IPS-NIHi7 (cell line): Measurements from ENCODE around the gene TPX2.

Experiments
- DNase-seq: peaks from one replicate; pipeline ENCODE4 v3.0.0; 2012; ENCODE audit warnings: mixed read lengths; ENCODE audit errors: extremely low spot score

The TPX2 gene, protein sequence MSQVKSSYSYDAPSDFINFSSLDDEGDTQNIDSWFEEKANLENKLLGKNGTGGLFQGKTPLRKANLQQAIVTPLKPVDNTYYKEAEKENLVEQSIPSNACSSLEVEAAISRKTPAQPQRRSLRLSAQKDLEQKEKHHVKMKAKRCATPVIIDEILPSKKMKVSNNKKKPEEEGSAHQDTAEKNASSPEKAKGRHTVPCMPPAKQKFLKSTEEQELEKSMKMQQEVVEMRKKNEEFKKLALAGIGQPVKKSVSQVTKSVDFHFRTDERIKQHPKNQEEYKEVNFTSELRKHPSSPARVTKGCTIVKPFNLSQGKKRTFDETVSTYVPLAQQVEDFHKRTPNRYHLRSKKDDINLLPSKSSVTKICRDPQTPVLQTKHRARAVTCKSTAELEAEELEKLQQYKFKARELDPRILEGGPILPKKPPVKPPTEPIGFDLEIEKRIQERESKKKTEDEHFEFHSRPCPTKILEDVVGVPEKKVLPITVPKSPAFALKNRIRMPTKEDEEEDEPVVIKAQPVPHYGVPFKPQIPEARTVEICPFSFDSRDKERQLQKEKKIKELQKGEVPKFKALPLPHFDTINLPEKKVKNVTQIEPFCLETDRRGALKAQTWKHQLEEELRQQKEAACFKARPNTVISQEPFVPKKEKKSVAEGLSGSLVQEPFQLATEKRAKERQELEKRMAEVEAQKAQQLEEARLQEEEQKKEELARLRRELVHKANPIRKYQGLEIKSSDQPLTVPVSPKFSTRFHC

DNA sequence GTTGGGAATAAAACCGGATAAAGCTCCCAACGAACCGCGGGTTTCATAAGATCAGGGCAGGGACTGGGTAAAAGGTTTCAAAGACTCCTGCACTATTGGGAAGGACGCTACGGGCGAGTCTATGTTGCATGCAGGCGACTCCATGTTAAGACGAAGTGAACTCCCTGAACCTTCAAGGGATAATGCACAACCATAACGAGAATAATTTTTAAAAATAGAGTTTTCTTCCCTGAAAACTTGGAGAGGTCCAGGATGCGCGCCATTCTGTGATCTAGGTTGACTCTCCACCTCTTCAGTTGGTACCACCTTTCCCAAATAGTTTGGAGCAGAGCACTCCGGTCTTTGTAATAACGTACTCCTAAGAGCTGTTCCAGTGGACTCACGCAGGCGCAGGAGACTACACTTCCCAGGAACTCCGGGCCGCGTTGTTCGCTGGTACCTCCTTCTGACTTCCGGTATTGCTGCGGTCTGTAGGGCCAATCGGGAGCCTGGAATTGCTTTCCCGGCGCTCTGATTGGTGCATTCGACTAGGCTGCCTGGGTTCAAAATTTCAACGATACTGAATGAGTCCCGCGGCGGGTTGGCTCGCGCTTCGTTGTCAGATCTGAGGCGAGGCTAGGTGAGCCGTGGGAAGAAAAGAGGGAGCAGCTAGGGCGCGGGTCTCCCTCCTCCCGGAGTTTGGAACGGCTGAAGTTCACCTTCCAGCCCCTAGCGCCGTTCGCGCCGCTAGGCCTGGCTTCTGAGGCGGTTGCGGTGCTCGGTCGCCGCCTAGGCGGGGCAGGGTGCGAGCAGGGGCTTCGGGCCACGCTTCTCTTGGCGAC lies at the start of gene TPX2:
Gene TPX2 (plus strand): TSS at position 562 of the 821 bp plus-strand sequence. CDS start 18,187 bp downstream, outside the sequence.
- DNase-seq: peak; percentile 99

- DNase-seq: no peak
These were observed 48.9 kb upstream of the TPX2 start for GRCh38 chr20:31690124-31690666.

DNA sequence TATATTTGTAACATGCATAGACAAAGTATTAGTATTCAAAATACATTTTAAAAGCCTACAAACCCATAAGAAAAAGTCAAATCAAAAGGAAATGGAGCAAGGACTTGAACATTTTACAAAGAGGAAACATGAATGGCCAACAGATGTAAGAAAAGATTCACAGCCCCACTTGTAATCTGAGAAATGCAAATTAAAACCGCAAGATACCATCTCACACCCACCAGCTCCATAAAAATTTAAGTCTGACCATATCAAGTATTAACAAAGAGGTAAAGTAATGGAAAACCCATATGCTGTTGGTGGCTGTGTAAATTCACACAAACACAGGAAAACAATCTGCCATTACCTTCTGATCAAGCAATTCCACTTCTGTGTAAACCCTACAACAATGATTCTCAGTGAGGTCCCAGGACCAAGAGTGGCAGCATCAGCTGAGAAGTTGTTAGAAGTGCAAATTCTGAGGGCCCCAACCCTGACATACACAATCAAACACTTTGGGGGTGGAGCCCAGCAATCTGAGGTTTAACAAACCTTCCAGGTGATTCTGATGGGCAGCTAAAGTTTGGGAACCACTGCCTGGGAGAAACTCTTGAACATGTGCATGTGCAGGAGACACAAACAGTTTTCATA lies 47.3 kb upstream of the TPX2 start:
- peak; percentile 17 for DNase-seq

DNA sequence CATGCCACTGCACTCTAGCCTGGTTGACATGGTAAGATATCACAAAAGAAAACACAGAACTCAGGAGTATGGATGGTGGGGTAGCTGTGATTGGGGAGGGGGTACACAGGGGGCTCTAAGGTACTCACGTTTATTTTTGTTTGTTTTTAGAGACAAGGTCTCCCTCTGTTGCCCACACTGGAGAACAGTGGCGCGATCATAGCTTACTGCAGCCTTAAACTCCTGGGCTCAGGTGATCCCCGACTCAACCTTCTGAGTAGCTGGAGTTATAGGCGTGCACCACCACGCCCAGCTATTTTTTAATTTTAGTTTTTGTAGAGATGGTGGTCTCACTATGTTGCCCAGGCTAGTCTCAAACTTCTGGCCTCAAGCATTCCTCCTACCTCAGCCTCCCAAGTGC lies 45.7 kb upstream of the TPX2 start:
- DNase-seq: no peak

DNA sequence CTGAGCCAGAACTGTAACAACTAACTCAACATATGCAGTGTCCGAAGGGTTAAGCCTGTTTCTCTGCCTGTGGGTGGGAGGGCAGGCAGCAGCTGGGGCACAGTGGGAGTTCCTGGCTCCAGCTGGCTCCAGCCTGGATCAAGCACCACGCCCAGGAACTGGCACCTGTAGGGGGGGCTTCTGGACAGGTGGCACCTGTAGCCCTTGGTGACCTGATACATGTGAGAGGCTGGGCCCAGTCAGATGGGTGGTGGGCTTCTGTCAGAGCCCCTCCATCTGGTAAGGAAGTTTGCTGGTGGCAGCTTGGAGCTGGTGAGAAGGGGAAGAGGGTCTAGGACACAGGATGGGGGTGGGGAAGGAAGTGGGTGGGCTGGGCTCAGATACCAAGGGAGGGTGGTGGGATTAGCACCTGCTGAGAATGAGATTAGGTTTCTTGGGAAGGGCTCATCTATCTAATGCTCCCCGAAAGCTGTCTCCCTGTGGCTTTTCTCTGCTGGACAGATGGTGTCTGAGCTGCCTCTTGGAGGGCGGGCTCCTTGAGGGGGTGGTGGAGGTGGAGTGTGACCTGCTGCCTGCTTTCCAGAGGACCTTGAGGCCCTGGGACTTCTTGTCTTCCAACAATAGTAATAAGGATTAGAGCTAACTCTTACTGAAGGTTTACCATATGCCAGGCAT lies 45.0 kb upstream of the TPX2 start:
- DNase-seq: peak; percentile 53

DNA sequence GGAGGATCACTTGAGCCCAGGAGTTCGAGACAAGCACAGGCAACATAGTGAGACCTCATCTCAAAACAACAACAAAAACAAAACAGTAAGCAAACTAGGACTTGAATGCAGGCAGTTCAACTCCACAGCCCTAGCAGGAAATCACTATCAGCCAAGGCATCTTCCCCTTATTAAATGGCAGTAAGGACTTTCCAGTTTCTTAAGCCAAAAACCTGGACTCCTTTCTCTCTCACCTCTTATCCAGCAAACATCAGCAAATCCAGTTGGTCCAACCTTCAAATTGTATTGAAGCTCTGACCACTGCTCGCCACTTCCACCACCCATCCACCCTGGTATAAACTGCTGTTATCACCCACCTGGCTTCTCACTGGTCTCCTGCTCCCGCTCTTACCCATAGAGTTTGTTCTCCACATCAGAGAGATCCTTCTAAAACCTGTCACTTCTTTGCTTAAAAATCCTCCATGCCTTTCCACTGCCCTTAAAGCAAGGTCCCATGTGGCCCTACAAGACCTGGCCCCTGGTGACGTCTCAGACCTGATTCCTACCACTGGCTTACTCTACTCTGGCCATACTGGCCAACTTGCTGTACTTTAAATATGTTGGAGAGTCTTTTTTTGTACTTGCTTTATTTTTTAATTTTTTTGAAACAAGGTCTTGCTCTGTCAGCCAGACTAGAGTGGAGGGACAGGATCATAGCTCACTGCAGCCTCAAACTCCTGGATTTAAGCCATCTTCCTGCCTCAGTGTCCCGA lies 44.1 kb upstream of the TPX2 start:
- no peak for DNase-seq

DNA sequence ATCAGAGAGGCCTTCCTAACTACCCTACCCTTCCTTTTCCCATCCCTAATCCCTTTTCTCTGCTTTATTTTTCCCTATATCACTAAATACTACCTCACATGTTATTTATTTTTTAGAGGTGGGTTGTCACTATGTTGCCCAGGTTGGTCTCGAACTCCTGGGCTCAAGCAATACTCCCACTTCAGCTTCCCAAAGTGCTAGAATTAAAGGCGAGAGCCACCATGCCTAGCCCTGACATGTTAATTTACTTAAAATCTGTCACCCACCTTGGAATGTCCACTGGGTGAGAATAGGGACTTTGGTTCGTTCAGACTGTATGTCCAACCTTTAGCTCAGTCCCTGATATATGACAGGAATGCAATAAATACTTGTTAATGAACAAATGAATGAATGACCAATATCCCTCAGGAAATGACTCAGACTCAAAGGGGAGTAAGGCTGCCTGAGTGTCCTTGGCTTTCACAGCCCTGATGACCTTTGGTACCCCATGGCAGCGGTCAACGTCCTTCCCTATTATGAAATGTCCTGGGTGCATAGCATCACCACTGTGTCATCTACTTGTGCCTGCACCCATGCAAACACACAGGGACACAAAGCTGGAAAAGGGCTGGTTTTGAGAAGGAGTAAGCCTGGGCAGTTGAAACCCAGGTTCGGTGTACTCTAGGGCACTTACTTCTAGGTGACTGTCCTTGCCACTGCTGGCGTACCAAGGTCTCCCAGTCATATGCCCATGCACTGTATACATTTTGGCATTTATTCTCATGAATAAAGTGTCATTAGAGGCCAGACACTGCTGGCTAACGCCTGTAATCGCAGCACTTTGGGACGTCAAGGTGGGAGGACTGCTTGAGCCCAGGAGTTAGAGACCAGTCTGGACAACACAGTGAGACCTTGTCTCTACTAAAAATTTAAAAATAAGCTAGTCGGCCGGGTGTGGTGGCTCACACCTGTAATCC lies 43.0 kb upstream of the TPX2 start:
- no peak for DNase-seq

- no peak for DNase-seq
These were observed 40.8 kb upstream of the TPX2 start for GRCh38 chr20:31698243-31698802.

DNA sequence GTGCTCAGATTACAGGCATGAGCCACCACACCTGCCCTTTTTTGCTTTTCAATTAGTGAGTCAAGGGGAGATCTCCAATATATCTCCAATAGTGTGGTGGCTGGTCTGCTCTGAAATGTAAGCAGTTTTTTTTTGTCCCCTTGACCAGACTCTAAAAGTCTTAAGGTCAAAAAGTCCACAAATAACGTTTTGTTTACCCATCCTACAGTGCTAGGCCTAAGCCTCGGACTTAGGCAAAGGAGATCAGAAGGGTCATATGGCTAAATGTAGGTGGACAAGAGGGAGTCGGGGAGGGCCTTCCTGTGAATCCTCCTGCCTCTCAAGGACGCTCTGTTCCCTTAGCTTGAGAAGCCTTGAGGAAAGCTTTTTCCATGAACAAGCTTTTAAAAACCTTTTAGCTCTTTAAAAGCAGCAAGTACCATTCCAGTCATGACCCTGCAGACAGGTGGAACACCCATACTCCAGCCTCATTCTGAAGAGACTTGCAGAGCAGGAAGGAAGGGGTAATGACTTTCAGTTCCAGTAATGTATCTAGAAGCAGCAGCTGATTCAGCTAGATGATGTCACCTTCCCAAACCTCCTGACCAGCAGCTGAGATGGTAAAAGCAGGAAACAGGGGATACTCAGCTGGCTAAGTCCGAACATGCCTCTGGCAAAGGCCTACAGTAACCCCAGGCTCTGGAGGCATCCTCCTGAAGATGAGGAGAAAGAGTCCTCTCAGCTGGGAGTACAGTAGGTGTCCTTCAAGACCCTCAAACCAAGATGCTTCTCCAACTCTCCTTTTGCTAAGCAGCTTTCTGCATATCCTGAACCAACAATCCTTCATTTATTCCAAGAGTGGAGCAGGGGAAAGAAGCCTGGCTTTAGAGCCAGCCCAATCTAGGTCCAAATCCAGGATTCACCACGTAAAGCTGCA lies 40.0 kb upstream of the TPX2 start:
- DNase-seq: no peak

DNA sequence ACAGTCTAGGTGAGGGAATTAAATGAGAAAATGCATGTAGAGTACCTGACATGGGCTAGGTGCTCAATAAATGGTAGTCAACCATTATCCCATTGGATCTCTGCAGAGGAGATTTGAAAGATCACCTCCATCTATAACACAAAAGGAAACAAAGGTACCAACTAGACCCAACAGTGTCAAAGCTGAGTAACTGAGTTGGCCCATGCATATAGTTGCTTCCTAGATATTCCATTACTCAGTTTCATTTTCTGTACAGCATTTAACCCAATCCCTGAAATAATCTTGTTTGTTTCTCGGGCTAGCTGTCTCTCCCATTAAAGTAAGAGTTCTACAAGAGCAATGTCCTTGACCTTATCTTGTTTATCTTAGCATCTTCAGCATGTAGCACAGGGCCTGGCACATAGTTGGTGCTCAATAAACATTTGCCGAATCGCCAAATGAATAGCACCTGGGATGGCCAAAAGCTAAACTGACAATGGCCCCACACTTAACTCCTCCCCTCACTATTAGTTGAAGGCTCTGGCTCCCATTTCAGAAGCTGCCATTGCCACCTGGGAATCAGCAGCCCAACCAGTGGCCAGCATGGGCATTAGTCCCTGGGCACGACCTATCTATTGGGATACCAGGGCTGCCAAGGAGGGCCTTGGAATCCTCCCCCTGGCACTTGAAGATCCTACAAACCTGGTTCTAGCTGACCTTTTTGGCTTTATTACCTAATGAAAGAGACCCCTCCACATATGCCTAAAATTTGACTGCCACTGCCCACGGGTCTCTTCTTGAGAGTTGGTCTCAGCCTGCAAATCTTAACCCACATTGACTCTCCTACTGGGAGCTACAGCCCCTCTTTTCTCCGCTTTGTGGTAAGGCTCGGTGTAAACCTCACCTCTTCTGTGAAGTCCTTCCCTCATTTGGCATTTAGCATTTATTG lies 39.0 kb upstream of the TPX2 start:
- DNase-seq: no peak

GRCh38 chr20:31700747-31701146 lies 38.3 kb upstream of the TPX2 start:
- no peak for DNase-seq

DNA sequence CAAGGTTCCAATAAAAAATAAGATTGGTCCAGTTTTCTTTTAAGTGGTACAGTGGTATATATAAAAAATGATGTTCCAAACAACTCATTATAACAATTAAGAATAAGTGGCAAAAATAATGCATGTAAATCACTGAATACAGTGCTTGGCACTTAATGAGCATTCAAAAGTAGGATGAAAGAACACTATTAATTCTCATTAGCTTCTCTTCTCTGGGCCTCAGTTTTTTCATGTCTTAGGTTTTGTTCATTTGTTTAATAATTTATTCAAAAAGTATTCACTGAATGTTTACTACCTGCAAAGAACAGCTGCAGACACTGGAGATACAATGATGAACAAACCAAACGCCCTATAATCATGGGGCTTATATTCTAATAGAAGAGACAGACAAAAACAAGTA lies 37.5 kb upstream of the TPX2 start:
- DNase-seq: no peak

GRCh38 chr20:31704225-31705119 lies 34.6 kb upstream of the TPX2 start:
- DNase-seq: peak; percentile 31

GRCh38 chr20:31705191-31705590 lies 33.9 kb upstream of the TPX2 start:
- DNase-seq: no peak
